Activated B cell treated with CpG ODN at 0.5 μM for 24 hours (primary cell): ENCODE data around the gene CBX5. TPM values are rescaled to one million over a fixed set of nuclear protein-coding genes. Genes with fewer than 3 reads are reported as not detected.

ENCODE experiments used
- ATAC-seq: fragments of 200-7000 bp; cut with Tn5 transposase; one replicate; pipeline ENCODE4 v1.10.0; 2021; ENCODE audit warnings: low read depth, mild to moderate bottlenecking, moderate library complexity
- CTCF ChIA-PET: fragments of 350-600 bp; sonication (Branson Sonifier 250); formaldehyde crosslinking; loops from one replicate; lab custom pipeline; 2021; ENCODE audit warnings: antibody characterized with exemption; lab: Charles Lee
- POLR2A ChIA-PET: fragments of 350-600 bp; sonication (Branson Sonifier 250); formaldehyde crosslinking; loops from one replicate; lab custom pipeline; 2021; ENCODE audit warnings: antibody characterized with exemption; lab: Charles Lee
- DNase-seq: peaks from one replicate; pipeline ENCODE4 v3.0.0; 2022
- H3K27ac Mint-ChIP-seq: one replicate; pipeline ENCODE4 v1.8.0; 2020; ENCODE audit warnings: mixed read lengths
- H3K27me3 Mint-ChIP-seq: one replicate; pipeline ENCODE4 v1.8.0; 2021; ENCODE audit warnings: mixed read lengths
- H3K36me3 Mint-ChIP-seq: one replicate; pipeline ENCODE4 v1.8.0; 2021; ENCODE audit warnings: low read depth, mixed read lengths
- H3K4me1 Mint-ChIP-seq: one replicate; pipeline ENCODE4 v1.8.0; 2021; ENCODE audit warnings: mixed read lengths
- H3K4me3 Mint-ChIP-seq: one replicate; pipeline ENCODE4 v1.8.0; 2020; ENCODE audit warnings: mild to moderate bottlenecking, mixed read lengths
- H3K9me3 Mint-ChIP-seq: one replicate; pipeline ENCODE4 v1.8.0; 2020; ENCODE audit warnings: mixed read lengths
- CTCF ChIP-seq: fragments of 200-600 bp; IDR thresholded peaks from one replicate; pipeline ENCODE4 v1.8.0; 2022; ENCODE audit warnings: antibody characterized with exemption, mild to moderate bottlenecking
- intact Hi-C: fragments of 100-400 bp; cut with micrococcal nuclease; formaldehyde crosslinking; loops from one replicate; pipeline ENCODE4 v1.15.1; 2024
- total RNA-seq: library from RNA; stranded (reverse); gene quantifications from 2 replicates; pipeline ENCODE4 v1.2.3, GENCODE V29; 2022

CBX5 gene
- total RNA-seq, 1 donor from 2014 or later, result 77.3 TPM

- DNase-seq, result no peak
- H3K36me3 Mint-ChIP-seq, result peaks cover 41% of the 10 kb centered on the region
- H3K27me3 Mint-ChIP-seq, result peaks cover 1% of the 10 kb centered on the region
- TF ChIP-seq CTCF, result no peak
- H3K4me3 Mint-ChIP-seq, result no peak overlapping the region
- POLR2A ChIA-PET, result no interaction called here
- intact Hi-C loops, result no loop called here
- CTCF ChIA-PET, result no interaction called here
- no peak overlapping the region for H3K27ac Mint-ChIP-seq
- no peaks in the 10 kb centered on the region for H3K9me3 Mint-ChIP-seq
- no peak for ATAC-seq
- peaks cover 11% of the 10 kb centered on the region for H3K4me1 Mint-ChIP-seq
Measured at GRCh38 chr12:54184024-54184805, 95.7 kb downstream of the CBX5 start.

- TF ChIP-seq CTCF, result no peak
- H3K4me1 Mint-ChIP-seq, result peaks cover 7% of the 10 kb centered on the region
- no peak for ATAC-seq
- H3K27me3 Mint-ChIP-seq, result no peaks in the 10 kb centered on the region
- DNase-seq, result no peak
- H3K36me3 Mint-ChIP-seq, result peaks cover 41% of the 10 kb centered on the region
- ChIA-PET CTCF (no interaction called here), POLR2A (no interaction called here)
- no peaks in the 10 kb centered on the region for H3K9me3 Mint-ChIP-seq
- H3K27ac Mint-ChIP-seq, result no peak overlapping the region
- intact Hi-C loops, result no loop called here
- no peak overlapping the region for H3K4me3 Mint-ChIP-seq
Measured at GRCh38 chr12:54182981-54183380, 96.9 kb downstream of the CBX5 start.

GRCh38 chr12:54182086-54182485 is 97.8 kb downstream of the CBX5 start:
- no peak overlapping the region for H3K27ac Mint-ChIP-seq
- CTCF ChIA-PET, result no interaction called here
- ATAC-seq, result no peak

More at GRCh38 chr12:54182086-54182485, 97.8 kb downstream of the CBX5 start:
- Mint-ChIP-seq H3K36me3 (peaks cover 35% of the 10 kb centered on the region), H3K4me1 (peaks cover 2% of the 10 kb centered on the region), H3K4me3 (no peak overlapping the region), H3K27me3 (peaks cover under 1% of the 10 kb centered on the region), H3K9me3 (no peaks in the 10 kb centered on the region)
- DNase-seq, result no peak
- TF ChIP-seq CTCF, result no peak
- intact Hi-C loops, result no loop called here
- POLR2A ChIA-PET, result no interaction called here

Other genes with a start within 250 kb of the CBX5 start
- gene HOXC5, start 247.1 kb downstream of the CBX5 start, total RNA-seq, result not detected in 2 replicates
- 4.3 and 4.8 TPM in 2 replicates for gene HOXC4, start 226.3 kb downstream of the CBX5 start, total RNA-seq
- 31.2 and 38.6 TPM in 2 replicates for gene SMUG1, start 91.1 kb downstream of the CBX5 start, total RNA-seq
- 1,995 and 2,126 TPM in 2 replicates for gene HNRNPA1, start 604 bp upstream of the CBX5 start, total RNA-seq
- not detected in 2 replicates for gene NFE2, start 20.9 kb upstream of the CBX5 start, total RNA-seq
- gene COPZ1, start 45.0 kb upstream of the CBX5 start, total RNA-seq, result 120 and 124 TPM in 2 replicates
- gene GPR84, start 84.4 kb upstream of the CBX5 start, total RNA-seq, result not detected in 2 replicates
- 4.6 and 5.0 TPM in 2 replicates for gene ZNF385A, start 104.6 kb upstream of the CBX5 start, total RNA-seq
- gene ITGA5, start 139.1 kb upstream of the CBX5 start, total RNA-seq, result 1.0 and 1.3 TPM in 2 replicates
- 7.1 and 9.8 TPM in 2 replicates for gene GTSF1, start 193.5 kb upstream of the CBX5 start, total RNA-seq
- gene NCKAP1L, start 217.6 kb upstream of the CBX5 start, total RNA-seq, result 225 and 239 TPM in 2 replicates